H1 (cell line): ENCODE data around the gene NTRK1. TPM values are rescaled to one million over a fixed set of nuclear protein-coding genes. Genes with fewer than 3 reads are reported as not detected.

Experiments
- BCL11A ChIP-seq, 2 experiments: IDR thresholded peaks; one replicate each; pipeline ENCODE4 v1.6.1; 2011; ENCODE audit warnings: low read depth in 2 of 2, low read length in 2 of 2, mild to moderate bottlenecking in 2 of 2
- CBX5 ChIP-seq: fragments of 300-800, 300-1000 bp; sonication (generic); IDR thresholded peaks from 2 replicates; pipeline ENCODE4 v1.7.1; 2016; ENCODE audit warnings: antibody characterized with exemption, low read length, low read depth
- CHD2 ChIP-seq: IDR thresholded peaks from 2 replicates; pipeline ENCODE4 v1.6.1; 2012; ENCODE audit warnings: low read length, improper control_type of control experiment
- CREB1 ChIP-seq: IDR thresholded peaks from 2 replicates; pipeline ENCODE4 v1.6.1; 2012; ENCODE audit warnings: inconsistent platforms
- CTBP2 ChIP-seq: IDR thresholded peaks from 2 replicates; pipeline ENCODE4 v1.7.0; 2011; ENCODE audit warnings: borderline replicate concordance, mild to moderate bottlenecking, moderate library complexity, mixed read lengths, low read length; ENCODE audit not compliant: insufficient read depth, insufficient read length
- EGR1 ChIP-seq: IDR thresholded peaks from 2 replicates; pipeline ENCODE4 v1.6.1; 2011; ENCODE audit warnings: low read depth, low read length, borderline replicate concordance
- EZH2 ChIP-seq: fragments of 200-600 bp; sonication (generic); IDR thresholded peaks from 2 replicates; pipeline ENCODE4 v1.7.1; 2012; ENCODE audit warnings: low read depth, mild to moderate bottlenecking, moderate library complexity, low read length, inconsistent platforms; ENCODE audit not compliant: severe bottlenecking
- KDM1A ChIP-seq: fragments of 200-600, 300-600 bp; sonication (generic); IDR thresholded peaks from 2 replicates; pipeline ENCODE4 v1.7.1; 2016; ENCODE audit warnings: mild to moderate bottlenecking, low read length, borderline replicate concordance
- polyA plus RNA-seq, 7 experiments: library from polyadenylated mRNA; depleted of rRNA in 3 of 7; stranded (reverse) in 5 of 7; unstranded in 2 of 7; fragments of >200 nt in 5 of 7; fragments of 200-250 nt in 2 of 7; gene quantifications; 1 replicate in 5 of 7; 2 replicates in 1 of 7; 4 replicates in 1 of 7; pipeline versions ENCODE4 v1.2.1 to v1.2.3, GENCODE V29; 2011 to 2013; ENCODE audit warnings: missing spikeins in 2 of 7, mixed read lengths in 2 of 7
- total RNA-seq: library from RNA; stranded (reverse); fragmentation: NEBNext Ultra II Directional; extraction: Animal tissue kit (Norgen Biotek cat#: 25700); gene quantifications from 2 replicates; pipeline ENCODE4 v1.2.1, GENCODE V29; 2021
- TF ChIP-seq, protein P1 (sequence below): fragments of 300-600 bp; sonication (generic); IDR thresholded peaks from 2 replicates; pipeline ENCODE4 v1.7.1; 2012; ENCODE audit warnings: low read length, moderate library complexity, mild to moderate bottlenecking, inconsistent platforms; ENCODE audit not compliant: insufficient replicate concordance

NTRK1 gene
- total and polyA plus RNA-seq, 2 of the 8 experiments (the other 6 are each of a cell fraction or from before 2014, with no cell fraction given) = 0.12 to 0.24 TPM

DNA sequence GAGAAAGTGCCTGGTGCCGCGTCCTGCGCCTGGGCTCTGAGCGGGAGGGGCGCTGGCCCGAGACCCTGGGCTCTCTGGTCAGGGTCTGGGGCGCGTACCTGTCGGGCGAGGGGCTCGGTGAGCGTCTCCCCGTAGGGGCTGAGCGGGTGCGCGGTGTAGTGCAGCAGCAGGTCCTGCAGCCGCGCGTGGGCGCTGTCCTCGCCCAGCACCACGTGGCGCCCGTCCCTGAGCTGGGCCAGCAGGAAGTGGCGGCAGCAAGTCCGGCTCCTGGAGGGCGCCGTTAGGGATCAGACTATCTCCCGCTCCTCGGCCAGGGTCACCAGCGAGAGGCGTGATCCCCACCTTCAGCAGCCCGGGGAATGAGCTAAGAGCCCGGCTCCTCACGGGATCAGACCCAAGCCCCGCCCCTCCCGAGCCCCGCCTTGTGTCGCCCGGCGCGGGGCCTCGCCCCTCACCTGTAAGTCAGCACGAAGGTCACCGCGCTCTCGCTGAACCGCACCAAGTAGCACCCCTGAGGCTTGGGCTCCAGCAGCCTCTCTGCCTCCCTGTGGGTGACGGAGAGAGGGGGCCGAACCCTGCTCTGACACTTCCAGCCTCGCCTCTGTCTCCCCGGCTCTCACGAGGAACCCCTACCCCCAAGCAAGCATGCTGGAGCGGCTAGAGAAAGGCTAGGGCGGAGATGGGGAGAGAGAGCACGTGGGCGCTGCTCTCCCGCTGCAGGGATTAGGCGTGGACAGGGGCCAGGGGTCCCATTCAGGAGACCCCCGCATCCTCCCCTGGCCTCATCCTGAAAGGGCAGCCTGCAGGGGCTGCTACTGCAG, 46.7 kb upstream of the NTRK1 start (continued):
- no peak for TF ChIP-seq CBX5
- no peak for TF ChIP-seq EGR1
- TF ChIP-seq CHD2 = no peak; the same call in 1 of the 2 replicates
- TF ChIP-seq BCL11A (IDR thresholded peaks at IDR 0.05; ENCODE audit: low read depth in 2 of 2, low read length in 2 of 2) = no peak
- no peak for TF ChIP-seq CTBP2
- no peak for TF ChIP-seq KDM1A
- no peak for TF ChIP-seq CREB1
- TF ChIP-seq EZH2 = peak; percentile 45
- TF ChIP-seq, protein P1, sequence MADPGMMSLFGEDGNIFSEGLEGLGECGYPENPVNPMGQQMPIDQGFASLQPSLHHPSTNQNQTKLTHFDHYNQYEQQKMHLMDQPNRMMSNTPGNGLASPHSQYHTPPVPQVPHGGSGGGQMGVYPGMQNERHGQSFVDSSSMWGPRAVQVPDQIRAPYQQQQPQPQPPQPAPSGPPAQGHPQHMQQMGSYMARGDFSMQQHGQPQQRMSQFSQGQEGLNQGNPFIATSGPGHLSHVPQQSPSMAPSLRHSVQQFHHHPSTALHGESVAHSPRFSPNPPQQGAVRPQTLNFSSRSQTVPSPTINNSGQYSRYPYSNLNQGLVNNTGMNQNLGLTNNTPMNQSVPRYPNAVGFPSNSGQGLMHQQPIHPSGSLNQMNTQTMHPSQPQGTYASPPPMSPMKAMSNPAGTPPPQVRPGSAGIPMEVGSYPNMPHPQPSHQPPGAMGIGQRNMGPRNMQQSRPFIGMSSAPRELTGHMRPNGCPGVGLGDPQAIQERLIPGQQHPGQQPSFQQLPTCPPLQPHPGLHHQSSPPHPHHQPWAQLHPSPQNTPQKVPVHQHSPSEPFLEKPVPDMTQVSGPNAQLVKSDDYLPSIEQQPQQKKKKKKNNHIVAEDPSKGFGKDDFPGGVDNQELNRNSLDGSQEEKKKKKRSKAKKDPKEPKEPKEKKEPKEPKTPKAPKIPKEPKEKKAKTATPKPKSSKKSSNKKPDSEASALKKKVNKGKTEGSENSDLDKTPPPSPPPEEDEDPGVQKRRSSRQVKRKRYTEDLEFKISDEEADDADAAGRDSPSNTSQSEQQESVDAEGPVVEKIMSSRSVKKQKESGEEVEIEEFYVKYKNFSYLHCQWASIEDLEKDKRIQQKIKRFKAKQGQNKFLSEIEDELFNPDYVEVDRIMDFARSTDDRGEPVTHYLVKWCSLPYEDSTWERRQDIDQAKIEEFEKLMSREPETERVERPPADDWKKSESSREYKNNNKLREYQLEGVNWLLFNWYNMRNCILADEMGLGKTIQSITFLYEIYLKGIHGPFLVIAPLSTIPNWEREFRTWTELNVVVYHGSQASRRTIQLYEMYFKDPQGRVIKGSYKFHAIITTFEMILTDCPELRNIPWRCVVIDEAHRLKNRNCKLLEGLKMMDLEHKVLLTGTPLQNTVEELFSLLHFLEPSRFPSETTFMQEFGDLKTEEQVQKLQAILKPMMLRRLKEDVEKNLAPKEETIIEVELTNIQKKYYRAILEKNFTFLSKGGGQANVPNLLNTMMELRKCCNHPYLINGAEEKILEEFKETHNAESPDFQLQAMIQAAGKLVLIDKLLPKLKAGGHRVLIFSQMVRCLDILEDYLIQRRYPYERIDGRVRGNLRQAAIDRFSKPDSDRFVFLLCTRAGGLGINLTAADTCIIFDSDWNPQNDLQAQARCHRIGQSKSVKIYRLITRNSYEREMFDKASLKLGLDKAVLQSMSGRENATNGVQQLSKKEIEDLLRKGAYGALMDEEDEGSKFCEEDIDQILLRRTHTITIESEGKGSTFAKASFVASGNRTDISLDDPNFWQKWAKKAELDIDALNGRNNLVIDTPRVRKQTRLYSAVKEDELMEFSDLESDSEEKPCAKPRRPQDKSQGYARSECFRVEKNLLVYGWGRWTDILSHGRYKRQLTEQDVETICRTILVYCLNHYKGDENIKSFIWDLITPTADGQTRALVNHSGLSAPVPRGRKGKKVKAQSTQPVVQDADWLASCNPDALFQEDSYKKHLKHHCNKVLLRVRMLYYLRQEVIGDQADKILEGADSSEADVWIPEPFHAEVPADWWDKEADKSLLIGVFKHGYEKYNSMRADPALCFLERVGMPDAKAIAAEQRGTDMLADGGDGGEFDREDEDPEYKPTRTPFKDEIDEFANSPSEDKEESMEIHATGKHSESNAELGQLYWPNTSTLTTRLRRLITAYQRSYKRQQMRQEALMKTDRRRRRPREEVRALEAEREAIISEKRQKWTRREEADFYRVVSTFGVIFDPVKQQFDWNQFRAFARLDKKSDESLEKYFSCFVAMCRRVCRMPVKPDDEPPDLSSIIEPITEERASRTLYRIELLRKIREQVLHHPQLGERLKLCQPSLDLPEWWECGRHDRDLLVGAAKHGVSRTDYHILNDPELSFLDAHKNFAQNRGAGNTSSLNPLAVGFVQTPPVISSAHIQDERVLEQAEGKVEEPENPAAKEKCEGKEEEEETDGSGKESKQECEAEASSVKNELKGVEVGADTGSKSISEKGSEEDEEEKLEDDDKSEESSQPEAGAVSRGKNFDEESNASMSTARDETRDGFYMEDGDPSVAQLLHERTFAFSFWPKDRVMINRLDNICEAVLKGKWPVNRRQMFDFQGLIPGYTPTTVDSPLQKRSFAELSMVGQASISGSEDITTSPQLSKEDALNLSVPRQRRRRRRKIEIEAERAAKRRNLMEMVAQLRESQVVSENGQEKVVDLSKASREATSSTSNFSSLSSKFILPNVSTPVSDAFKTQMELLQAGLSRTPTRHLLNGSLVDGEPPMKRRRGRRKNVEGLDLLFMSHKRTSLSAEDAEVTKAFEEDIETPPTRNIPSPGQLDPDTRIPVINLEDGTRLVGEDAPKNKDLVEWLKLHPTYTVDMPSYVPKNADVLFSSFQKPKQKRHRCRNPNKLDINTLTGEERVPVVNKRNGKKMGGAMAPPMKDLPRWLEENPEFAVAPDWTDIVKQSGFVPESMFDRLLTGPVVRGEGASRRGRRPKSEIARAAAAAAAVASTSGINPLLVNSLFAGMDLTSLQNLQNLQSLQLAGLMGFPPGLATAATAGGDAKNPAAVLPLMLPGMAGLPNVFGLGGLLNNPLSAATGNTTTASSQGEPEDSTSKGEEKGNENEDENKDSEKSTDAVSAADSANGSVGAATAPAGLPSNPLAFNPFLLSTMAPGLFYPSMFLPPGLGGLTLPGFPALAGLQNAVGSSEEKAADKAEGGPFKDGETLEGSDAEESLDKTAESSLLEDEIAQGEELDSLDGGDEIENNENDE = no peak
